Endothelial cell (in vitro differentiated cells): ENCODE data around the gene ADGRA1. TPM values are rescaled to one million over a fixed set of nuclear protein-coding genes. Genes with fewer than 3 reads are reported as not detected.
"Not testable (repeated sequence)": the region's sequence is repeated elsewhere in the genome, so short reads cannot be mapped to it uniquely, and the experiment has no call there.

Experiments used
- DNase-seq: peaks from one replicate; pipeline ENCODE4 v3.0.0; 2021; ENCODE audit warnings: low spot score
- H3K27ac Mint-ChIP-seq: one replicate; pipeline ENCODE4 v1.8.0; 2021; ENCODE audit warnings: mixed read lengths, inconsistent platforms; ENCODE audit not compliant: unreplicated experiment
- H3K27me3 Mint-ChIP-seq: one replicate; pipeline ENCODE4 v1.8.0; 2021; ENCODE audit warnings: mild to moderate bottlenecking, moderate library complexity, mixed read lengths, inconsistent platforms; ENCODE audit not compliant: unreplicated experiment
- H3K36me3 Mint-ChIP-seq: one replicate; pipeline ENCODE4 v1.8.0; 2021; ENCODE audit warnings: mild to moderate bottlenecking, low read depth, mixed read lengths, inconsistent platforms; ENCODE audit not compliant: unreplicated experiment
- H3K4me1 Mint-ChIP-seq: one replicate; pipeline ENCODE4 v1.8.0; 2021; ENCODE audit warnings: mild to moderate bottlenecking, mixed read lengths, inconsistent platforms; ENCODE audit not compliant: unreplicated experiment
- H3K4me3 Mint-ChIP-seq: one replicate; pipeline ENCODE4 v1.8.0; 2021; ENCODE audit warnings: mild to moderate bottlenecking, mixed read lengths, inconsistent platforms; ENCODE audit not compliant: unreplicated experiment
- H3K9me3 Mint-ChIP-seq: one replicate; pipeline ENCODE4 v1.8.0; 2021; ENCODE audit warnings: mixed read lengths, inconsistent platforms; ENCODE audit not compliant: unreplicated experiment
- CTCF ChIP-seq: fragments of 200-600 bp; sonication (generic); IDR thresholded peaks from one replicate; pipeline ENCODE4 v1.5.0; 2021; ENCODE audit warnings: antibody characterized with exemption; ENCODE audit not compliant: unreplicated experiment
- total RNA-seq: library from RNA; stranded (reverse); fragmentation: NEBNext Ultra II Directional; extraction: Animal tissue kit (Norgen Biotek cat#: 25700); gene quantifications from one replicate; pipeline ENCODE4 v1.2.1, GENCODE V29; 2021; ENCODE audit not compliant: unreplicated experiment

Gene ADGRA1
- total RNA-seq, 1 donor from 2014 or later: not detected

GRCh38 chr10:133048926-133049325, 38.8 kb upstream of the ADGRA1 start:
- Mint-ChIP-seq H3K9me3 (no peaks in the 10 kb centered on the region), H3K4me3 (no peak overlapping the region), H3K27me3 (peaks cover 7% of the 10 kb centered on the region), H3K27ac (no peak overlapping the region), H3K4me1 (no peaks in the 10 kb centered on the region), H3K36me3 (no peaks in the 10 kb centered on the region)
- TF ChIP-seq CTCF: no peak
- DNase-seq: no peak

- peaks cover 7% of the 10 kb centered on the region for H3K27me3 Mint-ChIP-seq
- no peaks in the 10 kb centered on the region for H3K9me3 Mint-ChIP-seq
- DNase-seq: no peak
- TF ChIP-seq CTCF: no peak
- H3K4me1 Mint-ChIP-seq: no peaks in the 10 kb centered on the region
- H3K36me3 Mint-ChIP-seq: no peaks in the 10 kb centered on the region
- H3K27ac Mint-ChIP-seq: no peak overlapping the region
- no peak overlapping the region for H3K4me3 Mint-ChIP-seq
Observed at GRCh38 chr10:133049639-133050038, 38.1 kb upstream of the ADGRA1 start.

- DNase-seq: no peak
- H3K36me3 Mint-ChIP-seq: no peaks in the 10 kb centered on the region
- TF ChIP-seq CTCF: no peak
- no peaks in the 10 kb centered on the region for H3K4me1 Mint-ChIP-seq
- H3K4me3 Mint-ChIP-seq: no peak overlapping the region
- H3K9me3 Mint-ChIP-seq: no peaks in the 10 kb centered on the region
- peaks cover 4% of the 10 kb centered on the region for H3K27me3 Mint-ChIP-seq
- no peak overlapping the region for H3K27ac Mint-ChIP-seq
Observed at GRCh38 chr10:133050371-133050770, 37.4 kb upstream of the ADGRA1 start.

GRCh38 chr10:133052076-133052475, 35.6 kb upstream of the ADGRA1 start:
- no peak overlapping the region for H3K4me3 Mint-ChIP-seq
- TF ChIP-seq CTCF: no peak
- H3K36me3 Mint-ChIP-seq: no peaks in the 10 kb centered on the region
- H3K27me3 Mint-ChIP-seq: peaks cover 5% of the 10 kb centered on the region
- no peak for DNase-seq
- H3K27ac Mint-ChIP-seq: no peak overlapping the region
- no peaks in the 10 kb centered on the region for H3K9me3 Mint-ChIP-seq
- no peaks in the 10 kb centered on the region for H3K4me1 Mint-ChIP-seq

GRCh38 chr10:133053527-133054133, 34.1 kb upstream of the ADGRA1 start:
- H3K4me3 Mint-ChIP-seq, H3K4me1 Mint-ChIP-seq, H3K27me3 Mint-ChIP-seq, H3K27ac Mint-ChIP-seq, H3K9me3 Mint-ChIP-seq, DNase-seq, H3K36me3 Mint-ChIP-seq: not testable (repeated sequence)
